NOMO-1 (cell line): Measurements from ENCODE around the gene FAM229A.
A peak's percentile ranks its signal among the peaks of the same experiment; 100 is the strongest.
"Not testable (repeated sequence)": the region's sequence is repeated elsewhere in the genome, so short reads cannot be mapped to it uniquely, and the experiment has no call there.

Experiments
- DNase-seq, 2 experiments: peaks; one replicate each; lab custom pipeline; 2025; ENCODE audit not compliant: unreplicated experiment in 2 of 2; lab: John Stamatoyannopoulos, UW

The FAM229A gene

DNA sequence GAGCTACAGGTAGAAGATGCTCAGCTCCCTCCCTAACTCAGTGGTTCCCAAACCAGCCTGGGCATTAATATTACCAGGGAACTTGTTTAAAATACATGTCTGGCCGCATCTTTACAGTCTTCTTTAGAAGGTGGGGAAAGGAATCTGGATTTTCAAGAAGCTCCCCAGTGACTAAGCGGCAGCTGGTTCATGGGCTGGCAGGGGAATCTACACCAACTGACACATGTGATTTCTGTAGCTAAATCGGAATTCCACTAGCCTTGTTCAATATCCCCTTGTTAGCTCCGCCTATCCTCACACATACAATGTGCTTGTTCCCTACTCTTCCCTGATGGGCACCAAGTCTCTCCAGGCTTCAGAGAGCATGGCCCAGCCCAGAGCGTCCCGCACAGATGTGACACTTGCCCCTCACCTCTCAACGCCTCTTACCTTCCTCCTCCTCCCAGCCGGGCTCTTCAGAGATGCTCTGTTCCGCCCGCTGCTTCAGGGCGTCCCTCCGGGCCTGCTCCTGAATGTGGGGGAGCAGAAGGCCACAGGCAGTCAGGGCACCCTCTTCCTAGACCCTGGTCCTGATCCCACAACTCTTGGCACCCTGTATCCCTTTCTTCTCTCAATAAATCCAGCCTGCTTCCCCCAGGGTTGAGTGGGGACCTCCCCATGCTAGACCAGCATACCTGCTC, 15.4 kb upstream of the FAM229A start:
- DNase-seq, result no peak

DNA sequence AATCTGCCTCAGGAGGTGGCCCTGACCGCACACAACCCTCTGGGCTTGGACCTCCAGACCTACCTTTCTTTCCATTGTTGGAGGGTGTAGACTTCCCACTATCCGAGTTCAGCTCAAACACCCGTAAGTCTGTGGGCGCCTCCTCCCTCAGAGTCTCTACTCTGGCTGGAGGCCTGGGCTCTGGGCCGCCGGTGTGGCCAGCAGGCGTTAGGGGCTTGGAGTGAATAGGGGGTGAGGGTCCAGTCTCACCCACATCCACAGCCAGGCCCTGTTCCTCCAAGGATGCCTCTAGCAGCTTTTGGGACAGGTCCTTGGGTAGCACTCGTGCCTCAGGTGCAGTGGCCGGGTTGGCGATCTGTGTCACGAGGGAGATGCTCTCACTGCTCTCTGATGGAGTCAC, 13.9 kb upstream of the FAM229A start:
- DNase-seq, result no peak

DNA sequence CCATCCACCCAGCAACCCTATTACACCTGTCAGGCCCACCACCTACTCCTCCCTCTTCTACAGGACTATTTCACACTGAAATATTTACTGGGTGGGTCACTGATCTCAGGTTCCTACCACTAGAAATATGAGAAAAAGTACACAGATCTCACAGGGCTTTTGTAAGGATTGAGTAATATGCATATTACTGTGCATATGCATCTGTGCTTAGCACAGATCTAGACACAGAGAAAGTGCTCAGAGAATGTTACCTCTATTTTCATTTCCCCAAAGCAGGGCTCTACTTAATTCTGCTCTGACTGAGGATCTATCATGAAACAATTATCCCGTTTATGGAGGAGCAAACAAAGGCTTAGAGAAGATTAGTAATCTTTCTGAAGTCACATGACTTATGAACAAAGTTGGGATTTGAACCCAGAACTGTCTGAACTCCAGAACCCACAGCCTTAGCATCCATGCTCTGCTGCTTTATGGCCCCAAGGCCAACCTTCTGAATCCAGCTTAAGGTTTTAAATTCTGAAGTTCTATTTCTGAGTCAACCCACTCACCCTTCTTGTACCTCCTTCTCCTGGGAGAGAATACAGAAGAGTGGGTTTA, 11.8 kb upstream of the FAM229A start:
- DNase-seq, result no peak

DNA sequence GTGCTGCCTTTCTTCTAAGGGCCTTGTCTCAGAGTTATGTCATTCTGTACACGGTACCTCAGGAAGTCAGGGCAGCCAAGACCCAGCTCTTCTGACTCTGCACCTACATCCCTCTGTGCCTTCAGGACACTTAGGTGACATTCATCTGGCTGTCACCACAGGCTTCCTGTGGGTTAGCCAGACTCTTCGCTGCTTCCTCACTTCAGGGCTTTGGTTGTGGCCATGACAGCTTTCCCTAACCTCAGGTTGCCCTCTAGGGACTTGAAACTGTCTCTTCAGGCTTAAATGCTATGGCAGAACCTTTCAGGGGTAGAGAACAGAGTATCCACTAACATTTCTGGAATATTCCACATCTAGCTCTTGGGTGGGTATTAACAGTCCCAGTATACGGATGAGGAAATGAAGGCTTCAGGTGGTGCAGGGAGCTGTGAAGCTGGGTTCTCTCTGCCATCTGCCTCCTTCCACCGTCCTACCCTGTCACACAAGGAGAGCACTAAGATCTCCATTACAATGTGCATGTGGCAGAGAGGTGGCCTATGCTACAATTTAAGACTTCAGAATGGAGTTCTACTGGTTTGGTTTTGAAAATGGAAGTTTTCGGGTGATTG, 10.0 kb upstream of the FAM229A start:
- peak; percentile 27 to 42 for DNase-seq

DNA sequence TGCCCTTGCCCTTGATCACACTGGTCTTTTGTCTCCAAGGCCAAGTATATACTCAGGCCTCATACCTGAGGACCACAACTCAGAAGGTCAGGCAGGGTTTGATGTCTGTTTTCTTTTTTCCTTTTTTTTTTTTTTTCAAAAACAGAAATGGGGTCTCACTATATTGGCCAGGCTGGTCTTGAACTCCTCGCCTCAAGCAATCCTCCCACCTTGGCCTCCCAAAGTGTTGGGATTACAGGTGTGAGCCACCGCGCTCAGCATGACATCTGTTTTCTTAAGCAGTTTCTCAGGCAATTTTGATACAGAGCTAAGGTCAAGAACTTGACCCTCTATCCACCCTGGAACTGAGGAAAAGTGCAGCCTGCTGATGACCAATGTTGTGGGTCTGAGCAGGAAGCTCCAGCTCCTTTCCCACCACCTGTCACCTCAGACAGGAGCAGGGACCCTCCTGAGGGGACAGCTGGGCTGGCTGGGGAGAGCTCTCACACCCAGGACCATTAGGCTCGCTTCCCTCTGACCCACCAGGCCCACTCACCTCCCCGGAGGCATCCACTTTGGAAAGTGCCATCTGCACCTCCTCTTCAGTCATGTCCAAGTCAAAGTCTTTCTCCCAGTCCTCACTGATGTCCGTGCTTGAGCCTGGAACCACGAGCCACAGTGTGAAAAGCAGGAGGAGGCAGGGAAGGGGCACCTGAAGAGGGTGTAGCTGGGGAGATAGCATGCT, 5.8 kb upstream of the FAM229A start:
- DNase-seq, result no peak

DNA sequence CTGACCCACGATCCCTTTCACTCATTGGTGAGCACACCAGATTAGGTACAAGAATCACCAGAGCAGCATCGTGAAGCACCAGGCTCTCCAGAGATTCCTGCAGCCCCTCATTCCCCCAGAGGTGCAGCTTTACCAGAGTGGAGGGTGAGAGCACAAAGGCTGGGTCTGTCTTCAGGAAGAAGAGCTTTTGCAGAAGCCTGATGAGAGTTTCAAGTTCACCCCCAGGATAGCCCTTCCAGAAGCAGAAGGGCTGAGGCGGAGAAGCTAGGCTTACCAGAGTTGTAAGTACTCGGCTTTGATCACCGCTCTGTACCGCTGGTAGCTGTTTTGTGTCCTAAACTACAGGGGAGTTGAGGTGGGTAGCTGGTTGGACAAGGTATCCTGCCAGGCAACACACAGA, 3.2 kb upstream of the FAM229A start:
- no peak for DNase-seq

DNA sequence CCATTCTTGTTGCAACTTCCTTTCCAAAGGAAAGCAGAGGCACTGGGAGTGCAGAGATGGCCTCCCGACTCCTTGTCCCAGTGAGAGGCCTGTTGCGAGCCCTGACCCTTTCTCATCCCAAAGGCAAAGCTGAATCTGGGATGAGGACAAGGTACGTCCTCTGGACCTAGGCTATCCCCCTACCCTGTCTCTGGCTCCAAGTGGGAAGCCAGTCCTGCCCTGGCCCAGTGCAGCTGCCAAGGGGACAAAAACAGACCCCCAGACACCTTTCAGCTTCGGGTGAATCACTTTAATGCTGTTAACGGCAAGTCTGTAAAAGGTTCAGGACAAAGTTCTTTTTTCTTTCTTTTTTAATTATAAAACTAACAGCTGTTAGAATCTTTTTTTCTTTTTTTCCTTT, 2.6 kb upstream of the FAM229A start:
- DNase-seq, result no peak

DNA sequence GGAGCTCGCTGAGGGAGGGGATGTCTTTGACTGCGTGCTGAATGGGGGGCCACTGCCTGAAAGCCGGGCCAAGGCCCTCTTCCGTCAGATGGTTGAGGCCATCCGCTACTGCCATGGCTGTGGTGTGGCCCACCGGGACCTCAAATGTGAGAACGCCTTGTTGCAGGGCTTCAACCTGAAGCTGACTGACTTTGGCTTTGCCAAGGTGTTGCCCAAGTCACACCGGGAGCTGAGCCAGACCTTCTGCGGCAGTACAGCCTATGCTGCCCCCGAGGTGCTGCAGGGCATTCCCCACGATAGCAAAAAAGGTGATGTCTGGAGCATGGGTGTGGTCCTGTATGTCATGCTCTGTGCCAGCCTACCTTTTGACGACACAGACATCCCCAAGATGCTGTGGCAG, 1.4 kb upstream of the FAM229A start:
- no peak for DNase-seq

DNA sequence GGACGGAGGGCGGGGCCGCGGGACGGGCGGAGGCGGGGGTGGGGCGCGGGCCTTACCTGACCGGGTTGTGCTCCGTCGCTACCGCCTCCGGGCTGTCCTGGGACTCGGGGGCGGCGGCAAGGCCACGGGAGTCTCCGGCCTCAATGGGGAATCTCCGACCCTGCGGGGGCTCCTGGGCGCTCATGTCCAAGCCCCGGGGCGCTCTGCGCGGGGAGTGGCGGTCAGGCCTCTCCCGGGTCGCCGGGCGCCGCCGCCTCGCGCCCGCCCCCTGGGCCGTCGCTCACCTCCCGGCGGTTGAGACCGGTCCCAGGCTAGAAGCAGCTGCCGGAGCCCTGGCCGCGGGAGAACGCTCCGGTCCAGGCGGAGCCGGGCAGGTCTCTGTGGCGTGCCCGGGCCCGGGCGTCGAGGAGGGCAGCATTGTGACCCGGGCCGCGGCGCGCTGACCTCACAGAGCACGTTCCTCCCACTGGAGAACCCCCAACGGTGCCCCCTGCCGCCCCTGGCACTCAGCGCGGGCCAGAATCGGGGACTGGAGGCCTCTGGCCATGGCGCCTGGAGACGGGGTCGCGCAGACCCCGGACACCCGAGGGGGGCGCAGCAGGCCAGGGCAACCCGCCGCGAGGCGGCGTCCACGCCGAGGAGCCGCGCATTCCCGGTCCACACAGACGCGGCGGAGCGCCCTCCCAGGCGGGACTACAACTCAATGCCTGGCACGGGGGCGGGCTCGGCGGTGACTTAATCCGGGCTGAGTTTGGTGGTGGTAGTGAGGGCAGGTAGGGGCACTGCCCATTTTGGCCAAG, 411 bp downstream of the FAM229A start:
- no peak for DNase-seq

DNA sequence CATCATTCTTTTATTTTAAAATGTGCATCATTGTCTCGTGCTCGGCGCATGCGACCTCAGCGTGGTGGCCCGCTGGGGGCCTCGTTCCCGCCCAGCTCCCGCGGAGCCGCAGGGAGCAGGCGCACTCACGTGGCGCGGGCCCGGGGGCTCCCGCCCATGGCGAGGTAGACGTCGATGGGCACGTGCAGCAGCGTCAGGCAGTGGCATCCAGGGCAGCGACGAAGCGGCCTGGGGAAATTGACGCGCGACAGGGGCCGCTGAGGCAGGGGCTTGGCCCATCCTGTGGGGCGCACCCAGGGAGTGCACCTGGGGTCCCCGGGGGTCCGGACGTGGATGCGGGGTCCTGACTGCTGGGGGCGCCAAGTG, 994 bp downstream of the FAM229A start:
- DNase-seq, result no peak

DNA sequence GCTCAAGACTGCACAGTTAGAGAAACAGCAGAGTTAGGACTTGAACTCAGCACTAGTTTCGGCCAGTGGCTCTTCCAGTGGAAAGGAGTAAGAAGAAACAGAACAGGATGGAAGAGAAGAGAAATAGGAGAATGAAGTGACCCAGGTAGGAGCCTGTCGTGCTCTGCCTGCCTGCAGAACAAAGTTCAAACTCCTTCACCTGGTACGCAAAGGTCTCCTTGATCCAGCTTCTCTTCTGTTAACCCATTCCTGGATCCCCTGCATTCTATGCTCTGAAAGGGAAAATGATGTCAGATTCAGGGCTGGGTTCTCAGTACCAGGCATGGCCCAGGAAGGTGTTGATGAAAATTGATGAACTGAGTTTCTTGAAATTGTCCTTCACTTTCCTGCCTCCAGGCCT, 3.9 kb downstream of the FAM229A start:
- no peak for DNase-seq

DNA sequence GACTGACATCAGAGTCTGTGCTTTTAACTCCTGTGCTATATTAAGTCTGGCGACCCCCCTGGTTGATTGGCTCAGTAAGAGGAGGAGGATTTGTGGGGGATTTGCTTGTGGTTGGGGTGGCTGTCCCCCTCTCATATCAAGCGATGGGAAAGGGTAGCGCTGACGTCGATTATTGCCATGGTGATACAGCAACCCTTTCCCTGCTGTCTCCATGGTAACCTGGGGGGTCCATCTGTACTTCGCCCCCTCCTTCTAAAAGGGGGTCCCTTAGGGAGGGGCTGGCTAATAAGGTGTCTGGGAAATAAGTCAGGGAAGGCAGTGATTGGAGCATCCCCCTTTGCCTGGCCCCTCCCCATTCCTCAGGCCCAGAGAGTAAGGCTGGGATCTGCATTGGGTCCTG, 4.7 kb downstream of the FAM229A start:
- no peak for DNase-seq

DNA sequence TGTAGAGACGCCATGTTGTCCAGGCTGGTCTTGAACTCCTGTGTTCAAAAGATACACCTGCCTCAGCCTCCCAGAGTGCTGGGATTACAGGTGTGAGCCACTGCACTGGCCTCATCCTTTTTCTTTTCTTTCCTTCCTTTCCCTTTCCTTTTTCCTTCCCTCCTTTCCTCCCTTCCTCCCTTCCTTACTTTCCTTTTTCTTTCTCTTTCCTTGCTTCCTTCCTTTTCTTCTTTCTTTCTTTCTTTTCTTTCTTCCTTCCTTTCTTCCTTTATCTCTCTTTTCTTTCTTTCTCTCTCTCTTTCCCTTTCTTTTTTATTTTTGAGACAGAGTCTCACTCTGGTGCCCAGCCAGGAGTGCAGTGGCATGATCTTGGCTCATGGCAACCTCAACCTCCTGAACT, 5.8 kb downstream of the FAM229A start:
- DNase-seq, result no peak

DNA sequence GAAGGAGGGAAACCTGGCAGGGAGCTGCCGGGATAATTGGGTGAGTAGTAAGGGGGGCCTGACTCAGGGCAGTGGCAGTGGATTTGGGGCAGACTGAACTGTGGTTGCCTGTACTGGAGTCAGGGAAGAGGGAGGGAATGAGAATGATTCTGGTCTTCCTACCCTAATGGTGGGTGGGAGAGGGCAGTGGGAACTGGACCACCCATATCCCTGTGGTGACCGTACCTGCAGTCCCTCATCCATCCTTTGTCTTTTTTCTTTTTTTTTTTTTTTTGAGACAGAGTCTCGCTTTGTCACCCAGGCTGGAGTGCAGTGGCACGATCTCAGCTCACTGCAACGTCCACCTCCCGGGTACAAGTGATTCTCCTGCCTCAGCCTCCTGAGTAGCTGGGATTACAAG, 6.5 kb downstream of the FAM229A start:
- DNase-seq, result not testable (repeated sequence)

DNA sequence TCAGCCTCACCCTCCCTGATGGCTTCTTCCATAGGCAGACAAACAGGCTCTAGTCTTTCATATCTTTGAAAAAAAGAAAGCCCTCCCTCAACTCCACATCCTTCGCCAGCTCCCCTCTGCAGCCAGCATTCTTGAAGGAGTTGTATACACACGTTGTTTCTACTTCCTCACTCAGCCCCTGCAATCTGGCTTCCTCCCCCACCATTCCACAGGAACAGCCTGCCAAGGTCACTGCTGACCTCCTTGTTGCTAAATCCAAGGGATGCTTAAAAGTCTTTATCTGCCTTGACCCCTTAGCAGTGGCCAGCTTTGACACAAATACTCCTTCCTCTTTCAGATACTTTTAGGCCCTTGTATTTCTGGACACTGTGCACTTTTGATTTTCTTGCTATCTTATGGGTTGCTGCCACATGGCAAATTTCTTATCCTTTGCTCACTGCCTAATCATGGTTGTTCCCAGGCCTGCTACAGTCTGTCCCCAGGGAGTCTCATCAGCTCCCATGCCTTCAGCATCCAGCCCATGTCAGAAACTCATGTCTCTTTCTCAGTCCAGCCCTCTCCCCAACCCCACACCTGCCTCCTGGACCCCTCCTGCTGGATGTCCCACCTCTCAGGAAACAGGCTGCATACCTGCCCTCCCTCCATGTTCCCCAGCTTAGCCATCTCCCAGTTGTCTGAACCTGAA, 8.3 kb downstream of the FAM229A start:
- no peak for DNase-seq

DNA sequence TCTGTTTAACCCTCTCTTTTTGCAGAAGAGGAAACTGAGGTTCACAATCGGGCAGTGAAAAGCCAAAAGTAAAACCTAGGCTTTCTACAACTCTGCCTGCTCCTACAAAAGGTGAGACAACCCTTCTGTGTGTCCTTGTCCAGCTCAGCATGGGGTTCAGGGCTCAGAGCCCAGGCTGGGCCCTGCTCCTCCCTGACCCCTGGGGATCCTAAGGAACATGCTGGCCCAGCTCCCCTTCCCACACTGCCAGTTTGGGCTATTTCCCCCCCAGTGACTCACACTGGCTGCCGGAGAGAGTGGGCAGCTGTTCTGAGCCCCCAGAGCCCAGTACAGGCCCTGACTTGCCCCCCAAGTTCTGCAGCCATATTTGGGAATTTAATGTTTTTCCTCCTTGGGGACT, 8.9 kb downstream of the FAM229A start:
- no peak for DNase-seq

DNA sequence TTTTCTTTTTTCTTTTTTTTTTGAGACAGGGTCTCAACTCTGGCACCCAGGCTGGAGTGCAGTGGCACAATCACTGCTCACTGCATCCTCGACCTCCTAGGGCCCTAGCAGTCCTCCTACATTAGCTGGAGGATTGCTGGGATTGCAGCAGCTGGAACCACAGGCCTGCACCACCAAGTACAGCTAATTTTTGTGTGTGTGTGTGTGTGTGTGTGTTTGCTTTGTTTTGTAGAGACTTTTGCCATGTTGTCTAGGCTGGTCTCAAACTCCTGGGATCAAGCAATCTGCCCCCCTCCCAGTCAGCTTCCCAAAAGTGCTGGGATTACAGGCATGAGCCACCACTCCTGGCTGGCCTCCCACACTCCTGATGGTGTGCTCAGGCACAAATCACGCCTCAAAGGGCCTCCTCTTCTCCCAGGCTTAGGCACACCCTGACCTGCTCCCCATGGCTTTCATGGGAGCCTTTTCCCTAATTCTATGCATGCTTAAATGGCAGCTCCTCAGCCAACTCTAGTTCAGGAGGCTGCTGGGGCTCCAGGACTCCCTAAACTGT, 9.4 kb downstream of the FAM229A start:
- no peak for DNase-seq

DNA sequence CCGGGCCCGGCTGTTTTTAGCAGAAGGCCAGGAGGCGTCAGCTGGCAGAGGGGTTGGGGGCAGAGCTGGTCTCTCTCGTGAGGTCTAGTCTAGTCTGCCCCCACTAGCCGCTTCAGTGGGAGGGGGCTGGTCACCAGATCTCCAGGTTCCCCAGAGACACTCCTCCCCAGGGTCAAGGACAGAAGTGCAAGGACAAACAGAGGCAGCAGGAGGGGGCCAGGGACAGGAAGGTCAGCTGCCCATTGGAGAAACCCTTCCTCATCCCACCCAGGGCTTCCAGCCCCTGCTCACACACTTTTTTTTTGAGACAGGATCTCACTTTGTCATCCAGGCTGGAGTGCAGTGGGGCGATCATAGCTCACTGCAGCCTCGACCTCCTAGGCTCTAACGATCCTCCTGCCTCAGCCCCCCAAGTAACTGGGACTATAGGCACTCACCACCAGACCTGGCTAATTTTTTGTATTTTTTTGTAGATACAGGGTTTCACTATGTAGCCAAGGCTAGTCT, 10.0 kb downstream of the FAM229A start:
- DNase-seq, result no peak

DNA sequence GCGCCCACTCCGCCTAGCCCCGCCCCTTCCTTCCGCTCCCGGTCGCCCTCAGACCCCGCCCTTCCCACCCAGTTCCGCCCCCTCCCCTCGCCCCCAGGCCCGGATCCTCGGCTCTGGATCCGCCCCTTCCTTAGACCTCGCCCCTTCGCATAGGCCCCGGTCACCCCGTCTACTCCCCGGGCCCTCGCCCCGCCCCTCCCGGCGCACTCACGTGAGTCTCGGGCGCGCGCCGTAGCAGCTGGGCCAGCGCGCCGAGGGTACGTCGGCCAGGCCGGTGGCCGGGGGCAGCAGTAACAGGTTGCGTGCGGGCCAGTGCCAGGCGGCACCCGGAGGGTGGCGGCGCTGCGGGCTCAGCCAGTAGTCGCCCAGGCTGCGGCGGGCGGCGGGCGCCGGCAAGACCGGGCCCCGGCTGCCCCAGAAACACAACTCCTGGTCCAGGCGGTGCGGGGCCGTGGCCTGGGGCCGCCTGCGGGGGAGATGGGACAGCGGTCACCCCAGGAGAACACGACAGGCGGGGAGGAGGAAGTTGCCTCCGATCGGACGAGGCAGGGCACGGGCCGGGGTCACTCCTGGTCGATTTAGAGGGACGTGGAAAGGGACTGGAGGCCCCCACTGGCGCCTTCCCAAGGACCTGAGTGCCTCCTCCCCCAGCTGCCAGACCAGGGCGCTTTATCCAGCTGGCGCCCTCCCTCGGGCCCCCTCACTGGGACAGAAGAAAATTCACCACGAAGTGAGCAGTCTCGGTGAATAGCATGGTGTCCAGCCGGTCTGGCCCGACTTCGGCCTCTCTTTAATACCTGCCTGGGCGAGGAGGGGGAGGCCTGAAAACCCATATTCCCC, 10.7 kb downstream of the FAM229A start:
- DNase-seq, result peak; percentile 85 to 88
